C4-2B (cell line): ENCODE measurements around the gene RCC1.
"Not testable (repeated sequence)": the region's sequence is repeated elsewhere in the genome, so short reads cannot be mapped to it uniquely, and the experiment has no call there.

Source experiments
- H3K27ac ChIP-seq: fragments of 450-650 bp; 2 replicates; pipeline ENCODE4 v1.5.1; 2017
- CTCF ChIP-seq: fragments of 450-650 bp; conservative IDR thresholded peaks from 2 replicates; pipeline ENCODE4 v1.5.1; 2017; ENCODE audit warnings: mild to moderate bottlenecking
- ZFX ChIP-seq: fragments of 450-650 bp; IDR thresholded peaks from 2 replicates; pipeline ENCODE4 v1.6.1; 2017

RCC1 gene

GRCh38 chr1:28565726-28566125, 59.9 kb downstream of the RCC1 start:
- no peak for TF ChIP-seq CTCF
- TF ChIP-seq ZFX, result no peak
- no peak overlapping the region for H3K27ac ChIP-seq

GRCh38 chr1:28566931-28567330, 61.1 kb downstream of the RCC1 start:
- TF ChIP-seq ZFX (no peak), CTCF (no peak)
- H3K27ac ChIP-seq, result no peak overlapping the region

DNA sequence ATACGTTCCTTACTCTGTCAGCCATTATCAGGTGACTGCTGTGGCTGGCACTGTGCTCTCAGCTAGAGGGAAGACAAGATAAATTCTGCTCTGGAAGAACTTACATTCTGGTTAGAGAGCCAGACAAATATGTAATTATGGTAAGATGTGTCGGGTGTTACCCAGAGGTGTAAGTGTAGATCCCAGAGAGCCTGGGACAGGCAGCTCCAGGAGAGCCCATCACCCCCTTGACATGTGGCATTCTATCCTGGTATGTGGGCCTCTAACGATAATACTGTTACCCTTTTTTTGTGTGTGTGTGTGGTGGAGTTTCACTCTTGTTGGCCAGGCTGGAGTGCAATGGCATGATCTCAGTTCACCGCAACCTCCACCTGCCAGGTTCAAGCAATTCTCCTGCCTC, 66.1 kb downstream of the RCC1 start:
- no peak for TF ChIP-seq CTCF
- no peak for TF ChIP-seq ZFX
- no peak overlapping the region for H3K27ac ChIP-seq

DNA sequence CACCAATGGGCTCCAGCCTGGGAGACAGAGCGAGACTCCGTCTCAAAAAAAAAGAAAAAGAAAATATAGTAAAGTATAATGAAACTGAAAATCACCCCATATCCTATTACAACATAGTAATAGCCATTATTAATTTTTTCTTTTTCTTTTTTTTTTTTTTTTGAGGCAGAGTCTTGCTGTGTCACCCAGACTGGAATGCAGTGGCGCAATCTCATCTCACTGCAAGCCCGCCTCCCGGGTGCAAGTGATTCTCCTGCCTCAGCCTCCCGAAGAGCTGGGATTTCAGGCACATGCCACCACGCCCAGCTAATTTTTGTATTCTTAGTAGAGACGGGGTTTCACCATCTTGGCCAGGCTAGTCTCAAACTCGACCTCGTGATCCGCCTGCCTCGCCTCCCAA, 67.0 kb downstream of the RCC1 start:
- not testable (repeated sequence) for H3K27ac ChIP-seq

DNA sequence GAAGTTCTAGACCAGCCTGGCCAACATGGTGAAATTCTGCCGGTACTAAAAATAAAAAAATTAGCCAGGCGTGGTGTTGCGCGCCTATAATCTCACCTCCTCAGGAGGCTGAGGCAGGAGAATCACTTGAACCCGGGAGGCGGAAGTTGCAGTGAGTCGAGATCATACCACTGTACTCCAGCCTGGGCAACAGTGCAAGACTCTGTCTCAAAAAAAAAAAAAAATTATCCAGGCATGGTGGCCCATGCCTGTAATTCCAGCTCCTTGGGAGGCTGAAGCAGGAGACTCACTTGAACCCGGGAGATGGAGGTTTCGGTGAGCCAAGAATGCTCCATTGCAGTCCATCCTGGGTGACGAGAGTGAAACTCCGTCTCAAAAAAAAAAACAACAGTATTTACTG, 67.7 kb downstream of the RCC1 start:
- H3K27ac ChIP-seq, result no peak overlapping the region
- TF ChIP-seq ZFX (no peak), CTCF (no peak)

- no peak overlapping the region for H3K27ac ChIP-seq
- TF ChIP-seq CTCF (no peak), ZFX (no peak)
These were observed 71.3 kb downstream of the RCC1 start for GRCh38 chr1:28577052-28577678.

GRCh38 chr1:28577738-28578536, 72.1 kb downstream of the RCC1 start:
- H3K27ac ChIP-seq, result no peak overlapping the region
- no peak for TF ChIP-seq ZFX
- no peak for TF ChIP-seq CTCF
